Peyer's patch (tissue), 4 donors: ENCODE measurements around the gene JAK3. TPM values are rescaled to one million over a fixed set of nuclear protein-coding genes. Genes with fewer than 3 reads are reported as not detected.

Experiments used
- DNase-seq, 3 donors: peaks; one replicate each; pipeline ENCODE4 v3.0.0-alpha.2; 2017 to 2019
- H3K27ac ChIP-seq, 4 donors: fragments of 200-600 bp; sonication (generic); one replicate each; pipeline ENCODE4 v1.5.1; 2016 to 2019
- H3K27me3 ChIP-seq, 2 donors: fragments of 200-600 bp; sonication (generic); one replicate each; pipeline ENCODE4 v1.5.1; 2019
- H3K36me3 ChIP-seq, 3 donors: fragments of 200-600 bp; sonication (generic); one replicate each; pipeline ENCODE4 v1.5.1; 2016 to 2019
- H3K4me1 ChIP-seq, 4 donors: fragments of 200-600 bp; sonication (generic); one replicate each; pipeline ENCODE4 v1.5.1; 2016 to 2019
- H3K4me3 ChIP-seq, 4 donors: fragments of 200-600 bp; sonication (generic); 1 replicate in 3 of 4; 2 replicates in 1 of 4; pipeline ENCODE4 v1.5.1; 2016 to 2019; ENCODE audit warnings: mild to moderate bottlenecking in 1 of 4
- H3K9me3 ChIP-seq, 4 donors: fragments of 200-600 bp; sonication (generic); one replicate each; pipeline ENCODE4 v1.5.1; 2016 to 2019; ENCODE audit warnings: mild to moderate bottlenecking in 1 of 4
- POLR2A ChIP-seq, 2 donors: fragments of 450-650 bp; IDR thresholded peaks; one replicate each; pipeline ENCODE4 v1.5.1; 2017; ENCODE audit warnings: antibody characterized with exemption in 2 of 2, mild to moderate bottlenecking in 2 of 2, moderate library complexity in 2 of 2
- total RNA-seq, 4 donors: library from RNA; depleted of rRNA; stranded (reverse); fragments of >200 nt; gene quantifications; one replicate each; pipeline ENCODE4 v1.1.0, GENCODE V29; 2016
- TF ChIP-seq, protein P1 (sequence below), 6 experiments: fragments of 450-650 bp in 4 of 6; fragments of 200-600 bp in 2 of 6; sonication (generic) in 1 of 6; IDR thresholded peaks; one replicate each; pipeline ENCODE4 v1.5.1; 2017 to 2019; ENCODE audit warnings: antibody characterized with exemption in 6 of 6, mild to moderate bottlenecking in 3 of 6, moderate library complexity in 1 of 6

The JAK3 gene
- total RNA-seq, 4 donors from 2014 or later, result 4.0 to 32.2 (median 5.4) TPM

- TF ChIP-seq, protein P1, sequence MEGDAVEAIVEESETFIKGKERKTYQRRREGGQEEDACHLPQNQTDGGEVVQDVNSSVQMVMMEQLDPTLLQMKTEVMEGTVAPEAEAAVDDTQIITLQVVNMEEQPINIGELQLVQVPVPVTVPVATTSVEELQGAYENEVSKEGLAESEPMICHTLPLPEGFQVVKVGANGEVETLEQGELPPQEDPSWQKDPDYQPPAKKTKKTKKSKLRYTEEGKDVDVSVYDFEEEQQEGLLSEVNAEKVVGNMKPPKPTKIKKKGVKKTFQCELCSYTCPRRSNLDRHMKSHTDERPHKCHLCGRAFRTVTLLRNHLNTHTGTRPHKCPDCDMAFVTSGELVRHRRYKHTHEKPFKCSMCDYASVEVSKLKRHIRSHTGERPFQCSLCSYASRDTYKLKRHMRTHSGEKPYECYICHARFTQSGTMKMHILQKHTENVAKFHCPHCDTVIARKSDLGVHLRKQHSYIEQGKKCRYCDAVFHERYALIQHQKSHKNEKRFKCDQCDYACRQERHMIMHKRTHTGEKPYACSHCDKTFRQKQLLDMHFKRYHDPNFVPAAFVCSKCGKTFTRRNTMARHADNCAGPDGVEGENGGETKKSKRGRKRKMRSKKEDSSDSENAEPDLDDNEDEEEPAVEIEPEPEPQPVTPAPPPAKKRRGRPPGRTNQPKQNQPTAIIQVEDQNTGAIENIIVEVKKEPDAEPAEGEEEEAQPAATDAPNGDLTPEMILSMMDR (IDR thresholded peaks at IDR 0.05), result no peak
- TF ChIP-seq POLR2A (IDR thresholded peaks at IDR 0.05), result no peak
- Histone ChIP-seq H3K27ac (peak overlapping the region in 1 of 4 donors; percentile 58), H3K27me3 (peaks cover 0 to 33% of the 10 kb centered on the region in 2 donors), H3K9me3 (no peaks in the 10 kb centered on the region), H3K36me3 (no peaks in the 10 kb centered on the region), H3K4me3 (peak overlapping the region; percentile 21 to 48 (median 35)), H3K4me1 (peaks cover 0 to 23% (median 19%) of the 10 kb centered on the region in 4 donors)
- peak; percentile 63 to 79 (median 79) for DNase-seq
Observed at GRCh38 chr19:17873786-17874757, 26.3 kb upstream of the JAK3 start.

- TF ChIP-seq, protein P1 (IDR thresholded peaks at IDR 0.05), result no peak
- TF ChIP-seq POLR2A (IDR thresholded peaks at IDR 0.05), result no peak
- peaks cover 0 to 23% (median 19%) of the 10 kb centered on the region in 4 donors for H3K4me1 ChIP-seq
- peaks cover 0 to 33% of the 10 kb centered on the region in 2 donors for H3K27me3 ChIP-seq
- no peaks in the 10 kb centered on the region for H3K9me3 ChIP-seq
- H3K36me3 ChIP-seq, result no peaks in the 10 kb centered on the region
- H3K27ac ChIP-seq, result peak overlapping the region in 1 of 4 donors; percentile 59
- H3K4me3 ChIP-seq, result peak overlapping the region; percentile 28 to 43 (median 35)
- peak in 2 of 3 donors; percentile 53 to 65 for DNase-seq
Observed at GRCh38 chr19:17872251-17873001, 24.6 kb upstream of the JAK3 start.

- H3K9me3 ChIP-seq, result no peaks in the 10 kb centered on the region
- peak within 1 kb of the TSS in 1 of 4 donors; percentile 59 for H3K27ac ChIP-seq
- H3K27me3 ChIP-seq, result peaks cover 0 to 33% of the 10 kb centered on the region in 2 donors
- H3K4me3 ChIP-seq, result peak within 1 kb of the TSS; percentile 28 to 43 (median 35)
- TF ChIP-seq, protein P1 (IDR thresholded peaks at IDR 0.05), result no peak
- no peak for TF ChIP-seq POLR2A (IDR thresholded peaks at IDR 0.05)
- H3K36me3 ChIP-seq, result no peaks in the 10 kb centered on the region
- DNase-seq, result no peak
- peaks cover 0 to 23% (median 19%) of the 10 kb centered on the region in 4 donors for H3K4me1 ChIP-seq
Observed at GRCh38 chr19:17871878-17872250, 24.1 kb upstream of the JAK3 start, which contains the start of gene SLC5A5. Gene SLC5A5, plus strand, starts transcription at chr19:17871945. Its CDS starts 375 bp downstream, at chr19:17872320.

- Histone ChIP-seq H3K9me3 (no peaks in the 10 kb centered on the region), H3K4me1 (peaks cover 0 to 23% (median 19%) of the 10 kb centered on the region in 4 donors), H3K36me3 (no peaks in the 10 kb centered on the region), H3K27me3 (peaks cover 0 to 33% of the 10 kb centered on the region in 2 donors), H3K4me3 (peak overlapping the region in 2 of 4 donors; percentile 34 to 43), H3K27ac (no peak overlapping the region)
- no peak for DNase-seq
- TF ChIP-seq, protein P1 (IDR thresholded peaks at IDR 0.05), result no peak
- no peak for TF ChIP-seq POLR2A (IDR thresholded peaks at IDR 0.05)
Observed at GRCh38 chr19:17871032-17871877, 23.5 kb upstream of the JAK3 start.
